RPMI8226 (cell line): ENCODE results near the gene RFESD.
A peak's percentile ranks its signal among the peaks of the same experiment; 100 is the strongest.

ENCODE experiments used
- DNase-seq: peaks from one replicate; pipeline ENCODE4 v3.0.0-alpha.2; 2015

Gene RFESD

GRCh38 chr5:95646569-95647431 lies at the start of gene RFESD:
RFESD (plus strand) TSS chr5:95646777; CDS start chr5:95652272, 5,495 bp downstream.
- DNase-seq = peak; percentile 97

- no peak for DNase-seq
Observed at GRCh38 chr5:95599252-95599651, 47.3 kb upstream of the RFESD start.

DNA sequence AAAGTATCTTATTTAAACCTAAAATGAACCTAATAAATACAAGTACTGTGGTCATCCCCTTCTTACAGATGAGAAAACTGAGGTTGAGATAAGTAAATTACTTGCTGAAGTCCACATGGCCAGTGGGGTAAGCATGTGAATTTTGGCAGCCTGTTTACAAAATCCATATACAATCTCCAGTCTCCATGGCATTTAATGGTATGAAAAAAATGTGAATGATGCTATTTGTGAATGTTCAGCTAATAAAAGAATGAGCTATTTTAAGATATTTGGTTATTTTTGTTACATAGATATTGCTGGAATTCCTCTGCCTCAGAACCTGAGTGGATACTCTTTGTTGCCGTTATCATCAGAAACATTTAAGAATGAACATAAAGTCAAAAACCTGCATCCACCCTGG lies 46.0 kb upstream of the RFESD start:
- no peak for DNase-seq

GRCh38 chr5:95605786-95606185 lies 40.8 kb upstream of the RFESD start:
- no peak for DNase-seq

GRCh38 chr5:95606419-95606818 lies 40.2 kb upstream of the RFESD start:
- DNase-seq = no peak

GRCh38 chr5:95609711-95610110 lies 36.9 kb upstream of the RFESD start:
- no peak for DNase-seq

GRCh38 chr5:95610546-95610945 lies 36.0 kb upstream of the RFESD start:
- DNase-seq = no peak

DNA sequence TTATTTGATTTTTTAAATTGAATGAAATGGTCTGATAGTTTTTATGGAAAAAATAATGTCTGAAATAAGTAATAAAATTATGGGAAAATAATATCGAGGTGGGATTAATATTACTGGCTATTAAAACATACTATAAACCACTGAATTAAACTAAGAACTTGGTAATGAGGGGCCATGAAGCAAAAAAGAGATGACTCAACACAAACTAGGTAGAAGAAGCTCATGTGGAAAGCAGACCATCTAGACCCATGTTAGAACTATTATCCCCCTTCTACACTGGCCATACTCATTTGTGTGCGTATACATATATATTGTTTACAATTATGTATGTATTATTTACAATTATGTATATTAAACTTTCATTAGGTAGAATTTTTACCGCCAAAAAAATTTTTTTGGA lies 35.2 kb upstream of the RFESD start:
- DNase-seq = no peak

DNA sequence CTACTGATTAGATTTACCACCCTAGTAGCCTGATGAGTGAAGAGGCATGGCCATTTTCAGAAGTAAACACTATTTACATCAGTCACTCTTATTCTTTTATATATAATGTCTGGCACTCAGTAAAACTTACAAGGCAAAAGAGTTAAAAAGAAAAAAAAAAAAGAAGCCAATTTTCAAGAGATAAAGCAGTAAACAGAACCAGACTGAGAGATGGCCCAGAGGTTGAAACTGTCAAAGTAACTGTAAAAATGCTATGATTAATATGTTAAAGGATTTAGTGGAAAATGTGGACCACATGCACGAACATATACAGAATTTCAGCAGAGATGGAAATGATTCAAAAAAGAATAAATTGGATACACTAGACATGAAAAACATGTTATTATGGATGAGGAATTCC lies 33.1 kb upstream of the RFESD start:
- DNase-seq = no peak

DNA sequence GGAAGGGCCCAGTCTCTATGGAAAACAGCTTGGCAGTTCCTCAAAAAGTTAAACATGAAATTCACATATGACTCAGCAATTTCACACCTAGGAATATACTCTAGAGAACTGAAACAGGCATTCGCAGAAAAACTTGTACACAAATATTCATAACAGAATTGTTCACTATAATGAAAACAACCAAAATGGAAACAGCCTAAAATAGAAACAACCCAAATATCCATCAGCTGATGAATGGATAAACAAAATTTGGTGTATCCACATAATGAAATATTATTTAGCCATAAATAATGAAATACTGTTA lies 31.5 kb upstream of the RFESD start:
- no peak for DNase-seq

DNA sequence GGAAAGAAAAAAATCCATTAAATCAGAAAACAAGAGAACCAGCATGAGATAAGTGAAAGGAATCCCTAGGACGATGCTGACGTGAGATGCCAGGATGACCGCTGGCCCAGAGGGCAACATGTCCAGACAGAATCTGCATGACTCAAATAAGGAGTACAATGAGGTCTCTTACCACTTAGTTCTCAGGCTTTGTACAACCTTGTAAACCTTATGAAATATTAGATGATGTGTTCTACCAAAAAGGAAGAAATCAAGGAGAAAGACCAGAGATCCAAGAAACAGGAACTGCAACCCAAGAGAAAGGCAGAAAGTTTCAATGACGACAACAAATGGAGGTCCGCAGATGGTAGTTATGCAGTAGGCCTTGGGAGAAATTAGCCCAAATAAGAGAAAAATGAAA lies 29.5 kb upstream of the RFESD start:
- no peak for DNase-seq

DNA sequence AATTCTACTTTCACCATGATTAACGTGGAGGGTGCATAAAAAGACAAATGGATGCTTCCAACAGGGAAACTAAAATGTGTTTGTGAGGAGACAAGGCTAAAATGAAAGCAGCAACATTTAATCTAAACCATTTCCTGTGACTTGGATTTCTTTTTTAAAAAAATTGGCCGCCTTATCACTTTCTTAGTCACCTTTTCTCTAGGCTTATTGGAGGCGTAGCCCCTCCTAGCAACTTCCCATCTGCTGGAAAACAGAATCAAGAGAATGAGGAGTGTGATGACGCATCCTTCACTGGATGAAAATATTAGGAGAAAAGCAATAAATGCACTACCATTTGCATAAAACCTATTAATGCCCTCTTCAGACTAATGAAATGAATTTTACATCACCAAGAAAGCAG lies 27.5 kb upstream of the RFESD start:
- DNase-seq = no peak

GRCh38 chr5:95619514-95620029 lies 27.0 kb upstream of the RFESD start:
- DNase-seq = no peak

DNA sequence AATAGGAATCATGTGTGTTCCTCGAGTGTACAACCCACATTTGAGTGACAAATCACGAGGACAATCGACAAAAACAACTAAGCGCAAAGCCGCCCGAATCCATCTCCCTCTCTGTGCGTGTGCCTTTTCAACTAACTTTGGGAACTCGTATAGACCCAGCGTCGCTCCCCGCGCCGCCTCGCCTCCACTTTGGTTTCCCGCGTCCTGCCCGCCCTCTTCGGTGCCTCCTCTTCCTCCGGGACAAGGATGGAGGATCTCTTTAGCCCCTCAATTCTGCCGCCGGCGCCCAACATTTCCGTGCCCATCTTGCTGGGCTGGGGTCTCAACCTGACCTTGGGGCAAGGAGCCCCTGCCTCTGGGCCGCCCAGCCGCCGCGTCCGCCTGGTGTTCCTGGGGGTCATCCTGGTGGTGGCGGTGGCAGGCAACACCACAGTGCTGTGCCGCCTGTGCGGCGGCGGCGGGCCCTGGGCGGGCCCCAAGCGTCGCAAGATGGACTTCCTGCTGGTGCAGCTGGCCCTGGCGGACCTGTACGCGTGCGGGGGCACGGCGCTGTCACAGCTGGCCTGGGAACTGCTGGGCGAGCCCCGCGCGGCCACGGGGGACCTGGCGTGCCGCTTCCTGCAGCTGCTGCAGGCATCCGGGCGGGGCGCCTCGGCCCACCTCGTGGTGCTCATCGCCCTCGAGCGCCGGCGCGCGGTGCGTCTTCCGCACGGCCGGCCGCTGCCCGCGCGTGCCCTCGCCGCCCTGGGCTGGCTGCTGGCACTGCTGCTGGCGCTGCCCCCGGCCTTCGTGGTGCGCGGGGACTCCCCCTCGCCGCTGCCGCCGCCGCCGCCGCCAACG lies 26.3 kb upstream of the RFESD start, which contains the start of gene GPR150:
Gene GPR150 (plus strand): TSS at position 58 of the 840 bp plus-strand sequence. CDS start 189 bp downstream, at position 247.
- DNase-seq = peak; percentile 86

DNA sequence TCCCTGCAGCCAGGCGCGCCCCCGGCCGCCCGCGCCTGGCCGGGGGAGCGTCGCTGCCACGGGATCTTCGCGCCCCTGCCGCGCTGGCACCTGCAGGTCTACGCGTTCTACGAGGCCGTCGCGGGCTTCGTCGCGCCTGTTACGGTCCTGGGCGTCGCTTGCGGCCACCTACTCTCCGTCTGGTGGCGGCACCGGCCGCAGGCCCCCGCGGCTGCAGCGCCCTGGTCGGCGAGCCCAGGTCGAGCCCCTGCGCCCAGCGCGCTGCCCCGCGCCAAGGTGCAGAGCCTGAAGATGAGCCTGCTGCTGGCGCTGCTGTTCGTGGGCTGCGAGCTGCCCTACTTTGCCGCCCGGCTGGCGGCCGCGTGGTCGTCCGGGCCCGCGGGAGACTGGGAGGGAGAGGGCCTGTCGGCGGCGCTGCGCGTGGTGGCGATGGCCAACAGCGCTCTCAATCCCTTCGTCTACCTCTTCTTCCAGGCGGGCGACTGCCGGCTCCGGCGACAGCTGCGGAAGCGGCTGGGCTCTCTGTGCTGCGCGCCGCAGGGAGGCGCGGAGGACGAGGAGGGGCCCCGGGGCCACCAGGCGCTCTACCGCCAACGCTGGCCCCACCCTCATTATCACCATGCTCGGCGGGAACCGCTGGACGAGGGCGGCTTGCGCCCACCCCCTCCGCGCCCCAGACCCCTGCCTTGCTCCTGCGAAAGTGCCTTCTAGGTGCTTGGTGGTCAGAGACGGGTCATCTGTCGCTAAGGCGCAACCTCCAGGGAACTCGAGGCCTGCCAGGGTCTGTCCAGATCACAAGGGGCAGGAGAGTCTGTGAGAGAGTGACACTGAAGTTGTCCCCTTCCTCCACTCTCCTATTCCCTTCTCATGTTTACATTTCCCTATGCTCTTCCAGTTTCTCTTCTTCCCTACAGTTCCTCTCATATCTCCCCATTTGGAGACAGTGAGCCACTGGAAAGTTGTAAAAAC lies 25.4 kb upstream of the RFESD start:
- DNase-seq = peak; percentile 68

DNA sequence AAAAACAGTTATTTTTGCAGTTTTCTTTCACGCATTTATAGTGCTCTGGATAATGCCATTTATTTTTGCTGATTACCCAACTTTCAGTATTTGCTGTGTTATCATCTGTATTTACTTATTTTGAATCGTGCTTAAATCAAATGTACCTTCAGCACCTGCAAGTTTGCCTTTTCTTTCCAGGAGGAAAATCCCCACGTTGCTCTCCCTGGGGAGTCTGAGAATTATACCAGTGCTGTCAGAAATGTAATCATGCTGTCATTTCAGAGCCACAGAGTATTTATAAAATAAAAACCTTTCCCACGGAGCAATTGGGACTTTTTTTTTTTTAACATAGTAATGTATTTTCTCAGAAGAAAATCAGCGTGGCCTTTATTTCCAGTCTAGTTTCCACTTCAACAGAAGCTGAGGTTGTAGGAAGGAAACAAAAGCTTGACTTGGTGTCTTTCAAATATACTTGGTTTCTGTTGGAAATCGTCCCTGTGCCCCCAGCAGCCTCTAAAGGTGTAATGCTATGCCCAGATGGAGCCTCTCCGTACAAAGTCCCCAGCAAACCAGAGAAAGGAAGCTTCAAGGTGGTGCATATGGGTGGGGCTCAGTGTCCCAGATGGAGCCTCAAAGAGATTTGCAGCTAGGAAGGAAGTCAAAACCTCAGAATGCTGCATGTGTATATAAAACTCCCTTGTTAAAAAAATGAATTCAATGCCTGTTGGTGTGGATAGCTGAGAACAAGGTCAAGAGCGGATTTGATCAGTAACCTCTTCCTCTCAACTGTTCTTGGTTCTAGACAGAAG lies 24.5 kb upstream of the RFESD start:
- no peak for DNase-seq

DNA sequence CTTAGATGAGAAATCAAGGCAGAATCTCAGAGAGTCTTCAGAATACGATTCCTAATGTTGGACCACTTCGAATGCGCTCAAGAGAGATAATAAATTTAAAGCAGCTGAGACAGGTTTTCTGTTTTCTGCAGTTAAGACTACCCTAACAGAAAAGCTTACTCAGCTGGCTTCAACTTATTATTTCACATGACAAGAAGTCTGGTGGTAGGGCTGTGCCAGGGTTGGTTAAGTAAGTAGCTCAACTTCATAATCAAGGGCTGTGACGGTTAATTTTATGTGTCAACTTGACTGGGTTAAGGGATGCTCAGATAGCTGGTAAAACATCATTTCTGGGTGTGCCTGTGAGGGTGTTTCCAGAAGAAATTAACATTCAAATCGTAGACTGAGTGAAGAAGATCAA lies 22.9 kb upstream of the RFESD start:
- DNase-seq = no peak

GRCh38 chr5:95624368-95624767 lies 22.2 kb upstream of the RFESD start:
- no peak for DNase-seq

DNA sequence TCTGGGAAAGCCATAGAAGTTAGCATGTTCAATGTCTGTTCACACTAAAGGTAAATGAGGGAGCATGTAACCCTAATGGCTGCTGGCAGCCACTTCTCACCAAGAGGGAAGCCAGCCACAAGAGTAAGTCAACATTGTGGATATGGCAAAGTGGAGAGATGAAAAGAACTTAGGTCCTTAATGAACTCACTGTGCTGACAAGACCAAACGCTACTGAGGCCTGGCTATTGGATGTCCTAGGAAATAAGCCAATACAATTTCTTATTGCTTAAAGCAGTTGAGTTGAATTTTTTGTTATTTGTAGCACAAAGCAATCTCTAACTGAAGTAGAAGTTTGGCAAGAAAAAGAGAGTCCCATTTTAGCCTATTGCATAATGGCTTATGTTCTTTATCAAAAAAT lies 19.9 kb upstream of the RFESD start:
- DNase-seq = no peak

GRCh38 chr5:95627971-95628810 lies 18.4 kb upstream of the RFESD start:
- no peak for DNase-seq

DNA sequence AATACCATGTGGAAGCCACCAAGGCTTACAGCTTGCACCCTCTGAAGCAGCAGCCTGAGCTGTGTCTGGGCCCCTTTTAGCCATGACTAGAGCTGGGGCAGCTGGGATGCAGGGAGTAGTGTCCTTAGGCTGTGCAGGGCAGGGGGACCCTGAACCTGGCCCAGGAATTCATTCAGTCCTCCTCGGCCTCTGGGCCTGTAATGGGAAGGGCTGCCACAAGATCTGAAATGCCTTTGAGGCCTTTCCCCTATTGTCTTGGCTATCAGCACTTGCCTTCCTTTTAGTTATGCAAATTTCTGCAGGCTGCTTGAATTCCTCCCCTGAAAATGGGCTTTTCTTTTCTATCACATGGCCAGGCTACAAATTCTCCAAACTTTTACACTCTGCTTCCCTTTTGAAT lies 17.6 kb upstream of the RFESD start:
- DNase-seq = no peak
